AG08395 (cell line): Measurements from ENCODE around the gene UNCX.

Experiments used
- DNase-seq: peaks from one replicate; pipeline ENCODE4 v3.0.0; 2012; ENCODE audit warnings: mixed read lengths, low spot score

The UNCX gene

DNA sequence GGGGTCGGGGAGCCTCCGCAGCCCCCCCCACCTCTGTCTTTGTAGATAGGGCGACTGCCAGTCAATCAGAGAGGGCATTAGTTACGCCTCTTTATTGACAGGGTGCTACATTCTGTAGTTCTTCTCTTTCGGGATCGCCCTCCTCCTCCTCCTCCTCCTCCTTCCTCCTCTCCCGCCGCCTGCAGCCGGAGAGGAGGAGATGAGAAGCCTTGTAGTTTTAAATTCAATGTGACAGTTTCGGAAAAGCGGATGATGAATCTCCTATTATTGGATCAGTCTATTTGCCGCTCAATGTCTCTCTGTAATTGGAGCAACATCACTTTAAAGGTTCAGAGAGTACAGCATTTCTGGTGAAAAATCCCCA lies 587 bp upstream of the UNCX start:
- DNase-seq: no peak

DNA sequence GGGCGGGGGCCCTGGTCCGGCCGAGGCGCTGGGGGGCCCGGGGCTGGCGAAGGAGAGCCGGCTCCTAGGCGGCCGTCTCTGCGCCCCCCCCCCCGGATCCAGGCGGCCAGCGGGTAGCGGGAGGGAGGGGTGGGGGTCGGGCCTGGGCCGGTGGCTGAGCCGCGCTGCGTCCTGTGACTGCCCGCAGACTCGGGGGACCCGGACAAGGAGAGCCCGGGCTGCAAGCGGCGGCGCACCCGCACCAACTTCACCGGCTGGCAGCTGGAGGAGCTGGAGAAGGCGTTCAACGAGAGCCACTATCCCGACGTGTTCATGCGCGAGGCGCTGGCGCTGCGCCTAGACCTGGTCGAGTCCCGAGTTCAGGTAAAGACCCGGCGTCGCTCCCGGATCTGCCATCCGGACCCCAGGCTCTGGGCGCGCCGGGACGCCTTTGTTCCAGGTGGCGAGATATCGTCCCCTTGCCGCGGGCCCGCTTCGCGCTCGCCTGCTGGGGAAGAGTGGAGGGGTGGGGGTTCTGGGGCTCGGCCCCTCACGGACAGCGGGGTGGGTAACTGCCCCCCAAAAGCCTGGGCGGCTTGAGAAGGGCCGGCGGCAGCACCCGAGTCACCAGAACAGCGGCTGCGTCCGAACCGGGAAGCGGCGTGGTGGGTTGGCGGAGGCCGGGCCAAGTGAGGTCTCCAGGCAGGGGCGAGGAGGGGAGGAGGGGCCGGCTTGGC lies 819 bp downstream of the UNCX start:
- DNase-seq: no peak

DNA sequence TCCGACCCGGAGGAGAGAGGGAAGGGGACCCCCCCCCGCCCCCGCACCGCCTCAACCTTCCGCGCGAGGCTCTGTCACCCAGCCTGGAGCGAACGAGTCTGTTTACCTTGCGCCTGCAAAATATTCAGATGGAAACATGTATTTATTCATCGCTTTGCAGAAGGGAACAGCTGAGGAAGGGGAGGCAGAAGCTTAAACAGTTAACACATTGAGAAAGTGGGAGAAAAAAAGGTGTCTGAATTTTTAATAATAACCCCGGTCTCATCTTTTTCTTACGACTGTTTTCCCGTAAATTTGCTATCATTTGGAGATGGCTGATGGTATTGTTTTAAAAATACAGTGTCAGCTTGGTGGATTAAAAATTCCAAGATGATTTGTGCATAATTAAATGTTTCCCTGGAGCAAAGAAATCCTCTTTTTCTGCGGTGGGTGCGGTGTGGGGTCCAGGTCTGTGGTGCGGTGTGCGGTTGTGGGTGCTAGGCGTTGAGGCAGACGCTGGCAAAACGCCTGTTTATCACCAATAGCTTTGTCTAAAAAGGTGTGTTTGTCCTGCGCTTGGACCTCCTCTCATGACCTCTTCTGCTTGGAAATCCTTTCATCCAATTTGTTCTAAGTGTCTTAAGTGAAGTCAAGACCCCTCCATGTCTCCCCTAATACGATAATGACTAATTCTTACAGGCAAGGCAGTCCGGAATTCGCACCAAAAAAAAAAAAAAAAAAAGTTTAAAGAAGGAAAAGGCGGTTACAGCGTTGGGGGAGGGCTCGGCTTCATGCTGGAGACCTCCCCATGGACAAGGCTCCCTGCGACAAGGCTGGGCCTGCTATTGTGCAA lies 1.6 kb downstream of the UNCX start:
- no peak for DNase-seq

DNA sequence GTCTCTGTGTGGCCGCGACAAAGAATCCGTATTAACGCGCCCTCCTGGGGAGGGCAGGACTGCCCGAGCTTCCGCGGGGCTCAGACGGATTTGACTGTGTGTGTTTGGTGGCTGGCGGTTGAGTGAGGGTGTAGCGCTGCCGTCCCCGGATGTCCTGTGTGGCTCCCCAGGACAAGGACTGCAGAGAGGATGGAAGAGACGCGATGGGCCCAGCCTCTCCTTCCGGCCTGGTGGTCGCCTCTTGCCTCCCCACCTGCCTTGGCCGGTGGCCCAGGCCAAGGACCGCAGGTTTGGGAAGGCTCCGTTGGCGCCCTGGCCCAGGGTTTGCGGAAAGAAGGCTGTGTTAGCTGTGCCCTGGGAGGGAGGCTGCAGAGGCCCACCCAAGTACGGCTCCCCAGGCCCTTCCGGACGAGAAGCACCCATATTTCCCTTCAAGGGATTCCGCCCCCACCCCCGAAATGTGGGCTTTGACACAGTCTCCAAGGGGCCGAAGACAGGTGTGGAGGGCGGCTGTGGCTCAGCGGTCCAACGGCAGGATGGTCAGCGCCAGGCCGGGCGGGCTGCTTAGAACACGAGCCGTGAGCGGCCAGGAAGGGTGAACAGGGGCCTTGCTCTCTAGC lies 2.3 kb downstream of the UNCX start:
- no peak for DNase-seq

DNA sequence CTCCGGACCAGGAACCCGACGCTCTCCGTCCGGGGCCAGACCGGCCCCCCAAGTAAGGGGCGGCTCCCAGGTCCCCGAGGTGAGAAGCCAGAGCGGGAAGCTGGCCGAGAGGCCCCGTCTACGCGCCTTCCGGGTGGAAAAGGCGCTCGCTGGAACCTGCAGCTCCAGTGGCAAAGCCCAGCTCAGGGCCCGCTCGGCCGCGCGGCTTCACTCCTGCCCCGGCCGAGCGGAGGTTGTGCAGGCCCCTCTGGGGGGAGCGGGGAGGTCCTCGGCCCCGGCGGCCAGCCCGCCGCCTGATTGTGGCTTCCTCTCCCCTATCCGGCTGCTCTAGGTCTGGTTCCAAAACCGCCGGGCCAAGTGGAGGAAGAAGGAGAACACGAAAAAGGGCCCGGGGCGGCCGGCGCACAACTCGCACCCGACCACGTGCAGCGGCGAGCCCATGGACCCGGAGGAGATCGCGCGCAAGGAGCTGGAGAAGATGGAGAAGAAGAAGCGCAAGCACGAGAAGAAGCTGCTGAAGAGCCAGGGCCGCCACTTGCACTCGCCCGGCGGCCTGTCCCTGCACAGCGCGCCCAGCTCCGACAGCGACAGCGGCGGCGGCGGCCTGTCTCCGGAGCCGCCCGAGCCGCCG lies 2.9 kb downstream of the UNCX start:
- no peak for DNase-seq

DNA sequence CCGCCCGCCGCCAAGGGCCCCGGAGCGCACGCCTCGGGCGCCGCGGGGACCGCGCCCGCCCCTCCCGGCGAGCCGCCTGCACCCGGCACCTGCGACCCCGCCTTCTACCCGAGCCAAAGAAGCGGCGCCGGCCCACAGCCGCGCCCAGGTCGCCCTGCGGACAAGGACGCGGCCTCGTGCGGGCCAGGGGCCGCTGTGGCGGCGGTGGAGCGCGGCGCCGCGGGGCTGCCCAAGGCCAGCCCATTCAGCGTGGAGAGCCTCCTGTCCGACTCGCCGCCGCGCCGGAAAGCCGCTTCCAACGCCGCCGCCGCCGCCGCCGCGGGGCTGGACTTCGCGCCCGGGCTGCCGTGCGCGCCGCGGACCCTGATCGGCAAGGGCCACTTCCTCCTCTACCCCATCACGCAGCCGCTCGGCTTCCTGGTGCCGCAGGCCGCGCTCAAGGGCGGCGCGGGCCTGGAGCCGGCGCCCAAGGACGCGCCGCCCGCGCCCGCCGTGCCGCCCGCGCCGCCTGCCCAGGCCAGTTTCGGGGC lies 3.5 kb downstream of the UNCX start:
- DNase-seq: no peak

DNA sequence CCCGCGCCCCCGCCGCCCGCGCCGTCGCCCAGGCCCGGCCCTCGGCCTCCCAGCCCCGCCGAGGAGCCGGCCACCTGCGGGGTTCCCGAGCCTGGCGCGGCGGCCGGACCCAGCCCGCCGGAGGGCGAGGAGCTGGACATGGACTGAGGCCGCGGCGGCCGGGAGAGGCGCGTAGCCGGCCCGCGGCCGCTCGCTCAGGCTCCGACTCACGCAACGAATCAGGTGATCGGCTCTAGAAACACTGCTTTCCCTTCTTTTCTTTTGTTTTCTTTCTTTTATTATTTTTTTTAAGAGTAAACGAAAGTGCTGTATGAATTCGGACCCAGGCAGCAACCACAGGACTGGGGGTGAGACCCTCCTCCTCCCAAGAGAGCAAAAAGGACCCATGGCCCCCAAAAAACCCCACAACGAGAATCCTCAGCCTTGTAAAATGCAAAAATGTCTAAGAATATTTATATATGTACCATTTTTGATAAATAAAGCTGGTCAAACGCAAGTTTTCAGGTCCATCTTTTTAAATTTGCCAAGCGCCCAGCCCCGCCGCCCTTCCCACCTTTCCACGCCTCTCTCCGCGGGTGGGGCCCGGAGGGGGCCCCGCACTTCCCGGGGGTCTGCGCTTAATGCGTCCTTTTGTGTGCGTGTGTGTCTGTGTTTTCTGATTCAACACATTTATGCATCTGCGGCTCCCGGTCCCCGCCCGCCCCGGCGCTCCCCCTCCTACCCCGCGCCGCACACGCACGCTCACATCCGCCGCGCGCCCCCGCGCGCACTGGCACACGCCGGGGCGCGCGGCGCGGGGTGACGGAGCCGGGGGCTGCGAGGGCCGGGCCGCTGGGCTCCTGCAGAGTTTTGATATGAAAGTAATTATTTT lies 4.4 kb downstream of the UNCX start:
- no peak for DNase-seq

DNA sequence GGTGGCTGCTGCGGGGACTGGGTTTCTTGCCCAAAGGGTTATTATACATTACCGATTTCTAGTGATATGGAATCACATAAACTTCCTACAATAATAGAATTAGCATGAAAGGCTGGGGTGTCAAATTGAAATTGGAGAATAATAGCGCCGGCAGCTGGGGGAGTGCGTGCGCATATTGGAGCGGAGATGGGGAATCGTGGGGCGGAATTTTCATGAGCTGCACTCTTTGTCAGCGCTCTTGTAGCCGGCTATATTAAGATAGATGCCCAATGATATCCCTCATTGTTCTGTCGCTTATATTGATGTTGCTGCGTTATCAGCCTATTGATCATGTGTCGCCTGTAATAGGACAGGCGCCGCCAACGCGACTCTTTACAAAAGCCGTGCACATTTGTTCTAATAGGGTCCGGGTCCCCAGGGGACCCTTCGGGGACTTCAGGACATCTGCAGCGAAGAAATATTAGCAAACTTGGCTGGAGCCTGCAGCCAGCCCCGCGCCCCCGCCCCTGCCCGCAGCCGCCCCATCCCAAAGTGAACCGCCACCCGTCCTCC lies 5.1 kb downstream of the UNCX start:
- DNase-seq: no peak

DNA sequence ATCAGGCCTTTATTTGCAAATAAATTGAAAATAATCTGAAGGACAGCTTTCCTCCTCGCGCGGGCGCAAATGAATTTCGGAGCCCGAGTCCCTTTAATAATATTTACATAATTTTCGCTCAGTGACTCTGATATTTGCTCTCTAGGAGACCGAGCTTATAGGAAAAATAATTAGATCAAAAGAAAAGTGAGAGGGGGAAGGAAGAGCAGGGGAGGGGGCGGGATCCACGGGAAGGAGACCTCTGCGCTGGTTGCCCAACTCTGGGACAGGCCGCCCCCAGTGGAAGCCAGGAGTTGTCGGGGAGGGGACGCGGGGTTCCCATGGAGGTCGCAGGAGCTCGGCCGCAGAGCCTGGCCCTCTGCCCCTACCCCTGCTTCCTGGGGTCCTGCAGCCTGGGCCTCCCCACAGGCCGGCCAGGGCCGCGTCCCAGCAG lies 5.8 kb downstream of the UNCX start:
- no peak for DNase-seq

DNA sequence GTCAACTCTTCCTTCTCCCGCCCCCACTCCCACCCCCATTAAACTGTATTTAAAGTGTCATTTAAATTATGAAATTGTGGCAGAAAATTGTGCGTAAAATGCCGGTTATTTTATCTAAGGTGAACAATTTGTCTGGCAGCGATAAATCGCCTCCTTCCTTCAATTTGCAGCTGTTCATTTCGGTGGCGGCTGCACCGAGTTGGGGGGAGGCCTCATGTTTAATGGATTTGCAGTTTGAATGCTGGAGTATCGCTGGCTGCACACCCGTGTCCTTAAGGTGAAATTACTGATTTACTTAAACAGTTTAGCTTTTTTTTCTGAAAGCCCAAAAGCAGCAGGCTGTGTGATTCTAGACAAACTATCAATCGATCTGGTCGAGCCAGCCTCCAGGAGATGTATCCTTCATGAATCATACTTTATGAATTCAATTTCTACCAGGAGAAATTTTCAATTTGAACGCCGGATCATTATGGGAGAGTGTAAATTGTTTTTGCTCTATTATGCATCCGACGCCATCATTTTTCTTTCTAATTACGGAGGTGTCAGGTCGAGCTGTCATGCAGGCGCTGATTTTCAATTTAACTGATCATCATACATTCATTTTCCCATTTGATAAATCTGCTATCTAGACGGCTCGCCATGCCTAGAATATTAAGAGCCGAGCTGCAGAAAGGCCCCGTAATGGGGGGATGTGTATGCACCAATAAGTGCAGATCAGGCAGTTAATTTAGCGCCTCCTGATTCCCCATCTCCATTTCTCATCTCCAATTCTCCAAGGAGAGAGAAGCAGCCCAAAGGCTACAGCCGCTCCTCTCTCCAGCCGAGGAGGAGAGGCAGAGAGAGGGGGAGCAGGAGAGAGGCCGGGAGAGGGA lies 6.5 kb downstream of the UNCX start:
- no peak for DNase-seq

DNA sequence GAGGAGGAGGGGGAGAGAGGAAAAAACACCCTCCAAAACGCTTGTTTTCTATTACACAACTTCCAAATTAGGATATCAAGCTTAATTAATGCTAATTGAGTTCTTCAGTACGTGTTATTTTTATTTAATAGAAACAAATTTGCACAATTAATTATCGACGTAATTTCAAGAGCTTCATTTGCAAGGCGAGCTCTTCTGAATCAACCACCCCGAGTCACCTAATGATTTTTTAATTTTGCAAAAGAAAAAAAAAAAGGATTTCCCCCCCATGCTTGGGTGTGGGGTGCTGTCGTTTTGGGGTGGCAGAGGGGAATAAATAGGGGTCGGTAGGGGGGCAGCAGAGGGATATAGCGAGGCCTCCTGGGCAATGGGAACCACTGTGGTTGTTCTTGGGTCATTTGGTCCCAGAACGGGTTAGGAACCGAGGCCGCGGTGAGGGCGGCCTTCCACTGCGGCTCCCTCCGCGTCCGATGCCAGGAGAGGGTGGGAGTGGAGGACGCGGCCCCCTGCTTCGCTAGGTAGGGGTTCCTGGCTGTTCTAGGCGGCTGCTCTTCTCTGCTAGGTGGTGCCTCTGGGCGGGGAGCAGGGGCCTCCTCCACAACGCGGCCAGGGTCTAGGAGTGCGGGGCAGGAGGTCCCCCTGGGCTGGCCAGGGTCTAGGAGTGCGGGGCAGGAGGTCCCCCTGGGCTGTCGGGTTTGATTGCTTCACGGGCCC lies 7.3 kb downstream of the UNCX start:
- DNase-seq: no peak

DNA sequence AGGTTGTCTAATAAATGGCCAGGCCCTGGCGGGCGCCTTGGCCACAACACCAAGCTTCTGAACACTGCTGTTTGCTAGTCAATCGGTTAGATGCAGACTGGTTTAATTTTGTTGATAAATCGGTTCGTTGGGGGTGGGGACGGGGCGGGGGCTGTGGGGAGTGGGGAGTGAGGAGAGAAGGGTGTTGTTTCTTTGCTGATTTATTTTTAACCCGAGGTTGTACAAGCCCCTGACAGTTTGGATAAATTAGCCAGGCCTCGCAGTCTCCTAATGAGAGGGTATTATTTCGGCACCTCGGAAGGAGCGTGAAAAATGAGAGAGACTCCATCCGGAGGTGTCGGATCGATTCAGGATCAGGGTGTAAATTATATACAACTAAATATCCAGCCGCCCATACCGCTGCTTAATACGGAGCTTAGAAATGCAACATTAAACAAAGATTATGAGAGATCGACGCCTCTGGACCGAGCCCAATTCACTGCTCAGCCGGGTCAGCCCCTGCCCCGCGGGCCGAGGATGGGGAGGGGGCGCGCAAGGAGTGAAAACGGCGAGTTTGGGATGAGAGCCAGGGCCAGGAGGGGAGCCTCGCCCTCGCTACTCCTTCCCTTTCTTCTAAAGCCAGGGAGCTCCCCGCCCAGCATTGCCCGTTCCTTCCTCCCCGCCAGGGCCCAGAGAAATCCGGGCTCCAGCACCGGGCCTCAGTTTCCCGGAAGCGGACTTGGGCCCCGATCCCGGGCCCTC lies 8.0 kb downstream of the UNCX start:
- DNase-seq: no peak

DNA sequence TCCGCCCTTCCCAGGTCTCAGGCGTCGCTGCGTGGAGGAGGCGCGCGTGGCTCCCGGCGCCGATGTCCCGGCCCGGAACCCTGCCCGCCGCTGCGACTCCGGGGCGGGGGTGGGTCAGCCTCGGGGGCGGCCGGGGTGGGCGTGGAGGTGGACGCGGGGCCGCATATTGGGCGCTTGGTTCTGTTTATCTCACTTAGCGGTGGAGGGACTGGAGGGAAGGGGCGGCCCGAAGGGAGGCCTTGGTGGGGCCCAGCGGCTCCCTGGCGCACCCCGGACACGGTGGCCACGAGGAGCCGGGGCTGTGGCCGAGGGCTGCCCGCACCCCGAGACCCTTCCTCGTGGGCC lies 8.6 kb downstream of the UNCX start:
- no peak for DNase-seq

DNA sequence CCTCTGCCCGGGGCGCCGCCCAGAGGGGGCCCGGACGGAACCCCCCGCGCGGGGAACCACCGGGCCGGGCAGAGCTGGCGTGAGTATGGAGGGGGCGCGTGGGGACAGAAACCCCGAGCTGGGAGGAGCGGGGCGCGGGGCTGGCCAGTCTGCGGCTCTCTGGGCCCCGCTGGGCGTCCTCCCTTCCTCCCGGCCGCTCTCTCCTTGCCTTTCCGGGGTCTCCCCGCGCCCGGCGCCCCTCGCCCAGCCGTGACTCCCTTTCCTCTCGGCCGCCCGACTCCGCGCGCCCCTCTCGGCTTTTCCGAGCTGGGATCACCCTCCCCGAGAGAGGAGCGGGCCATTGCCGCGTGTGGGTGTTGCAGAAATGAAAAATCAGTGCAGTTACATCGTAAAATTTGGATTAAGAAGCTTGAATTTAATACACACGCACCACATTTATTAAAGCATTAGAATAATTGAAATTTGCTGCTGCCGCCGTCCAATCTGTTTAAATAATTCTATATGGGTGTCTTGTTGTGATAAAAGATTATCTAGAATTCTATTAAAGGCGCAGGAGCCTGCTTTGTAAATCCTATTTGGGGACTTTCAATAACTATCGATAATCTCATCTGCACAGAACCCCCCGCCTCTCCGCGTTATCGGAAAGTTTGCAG lies 9.1 kb downstream of the UNCX start:
- no peak for DNase-seq

DNA sequence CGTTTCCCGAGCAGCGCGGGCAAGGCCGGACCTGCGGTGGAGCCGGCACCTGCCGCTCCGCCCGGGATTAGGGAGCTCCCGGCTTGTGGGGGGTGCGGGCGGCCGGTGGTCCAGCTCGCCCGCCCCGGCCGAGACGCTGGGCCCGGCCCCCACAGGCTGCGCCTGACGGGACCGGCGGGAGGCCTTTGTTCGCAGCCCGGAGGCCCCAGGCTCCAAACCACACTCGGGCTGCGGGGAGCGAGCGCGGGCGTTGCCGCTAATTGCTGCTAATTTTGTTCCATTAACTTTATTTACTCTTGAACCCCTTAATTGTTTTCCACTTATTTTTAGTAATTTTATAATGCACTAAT lies 9.6 kb downstream of the UNCX start:
- DNase-seq: no peak

DNA sequence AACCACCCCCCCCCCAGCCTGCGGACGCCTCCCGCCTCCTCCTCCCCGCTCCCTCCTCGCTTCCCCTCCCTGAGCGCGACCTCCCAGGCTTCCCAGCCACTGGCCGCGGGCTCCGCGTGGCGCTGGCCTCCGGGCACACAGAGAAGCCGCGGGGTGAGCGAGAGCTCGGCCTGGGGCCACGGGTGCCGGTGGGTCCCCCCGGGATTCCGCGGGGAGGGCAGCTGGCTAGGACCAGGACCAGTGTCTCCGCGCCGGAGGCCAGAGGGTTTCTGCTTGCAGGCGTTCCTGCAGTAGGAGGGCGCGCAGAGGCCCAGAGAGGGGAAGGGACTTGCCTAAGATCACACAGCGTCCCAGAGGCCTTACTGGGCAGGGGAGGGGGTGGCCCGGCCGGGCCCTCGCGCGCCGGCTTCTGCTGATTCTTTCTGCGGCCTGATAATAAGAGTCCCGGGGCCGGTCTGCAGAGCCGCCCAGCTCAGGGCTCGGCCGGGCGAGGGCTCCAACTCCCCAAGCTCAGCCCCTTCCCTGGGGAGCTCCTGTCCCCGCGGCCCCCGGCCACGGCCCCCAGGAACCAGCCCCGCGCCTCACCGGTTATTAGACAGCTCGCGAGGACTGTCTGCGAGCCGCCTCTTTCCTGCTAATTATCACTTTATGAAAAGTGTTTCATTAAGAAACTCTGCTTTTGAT lies 10.1 kb downstream of the UNCX start:
- DNase-seq: no peak

DNA sequence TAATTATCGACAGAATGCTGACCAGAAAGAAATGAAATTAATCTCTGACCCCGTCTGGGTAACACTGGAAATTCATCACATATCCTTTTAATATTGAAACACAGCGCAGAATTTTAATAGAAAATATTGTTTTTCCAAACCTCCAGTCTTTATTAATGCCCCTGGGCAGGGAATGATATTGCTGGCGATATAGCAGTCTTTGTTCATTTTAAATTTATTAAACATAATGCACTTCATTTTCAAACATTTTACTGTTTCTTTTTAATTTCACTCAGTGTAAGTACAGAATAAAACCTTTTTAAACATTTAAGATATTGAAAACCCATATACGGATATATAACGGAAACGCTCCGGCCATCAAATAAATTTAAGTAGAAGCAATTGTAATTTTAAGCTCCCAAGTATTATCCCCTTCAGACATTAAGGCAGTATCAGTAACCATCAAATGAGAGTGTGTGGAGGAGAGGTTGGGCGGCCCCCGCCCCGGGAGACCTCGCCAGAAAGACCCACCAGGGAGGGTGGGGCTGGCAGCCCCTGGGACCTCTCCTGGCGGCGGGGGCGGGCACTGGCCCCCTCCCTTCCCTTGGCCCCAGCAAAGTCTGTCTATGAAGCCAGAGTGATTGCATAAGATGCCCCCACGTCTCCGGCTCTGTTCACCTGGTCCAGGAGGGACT lies 10.8 kb downstream of the UNCX start:
- DNase-seq: no peak
